Astrocyte (in vitro differentiated cells and primary cell): ENCODE data around the gene TMED5.
"Not testable (repeated sequence)": the region's sequence is repeated elsewhere in the genome, so short reads cannot be mapped to it uniquely, and the experiment has no call there.

Experiments used
- EZH2 ChIP-seq: IDR thresholded peaks from 2 replicates; pipeline ENCODE4 v1.6.1; 2012; ENCODE audit warnings: mild to moderate bottlenecking, low read length, inconsistent platforms; ENCODE audit not compliant: insufficient read depth
- TF ChIP-seq, protein P1 (sequence below): IDR thresholded peaks from 2 replicates; pipeline ENCODE4 v1.5.1; 2011; ENCODE audit warnings: low read depth, mild to moderate bottlenecking, inconsistent platforms, low read length, moderate library complexity; ENCODE audit not compliant: insufficient read depth

DNA sequence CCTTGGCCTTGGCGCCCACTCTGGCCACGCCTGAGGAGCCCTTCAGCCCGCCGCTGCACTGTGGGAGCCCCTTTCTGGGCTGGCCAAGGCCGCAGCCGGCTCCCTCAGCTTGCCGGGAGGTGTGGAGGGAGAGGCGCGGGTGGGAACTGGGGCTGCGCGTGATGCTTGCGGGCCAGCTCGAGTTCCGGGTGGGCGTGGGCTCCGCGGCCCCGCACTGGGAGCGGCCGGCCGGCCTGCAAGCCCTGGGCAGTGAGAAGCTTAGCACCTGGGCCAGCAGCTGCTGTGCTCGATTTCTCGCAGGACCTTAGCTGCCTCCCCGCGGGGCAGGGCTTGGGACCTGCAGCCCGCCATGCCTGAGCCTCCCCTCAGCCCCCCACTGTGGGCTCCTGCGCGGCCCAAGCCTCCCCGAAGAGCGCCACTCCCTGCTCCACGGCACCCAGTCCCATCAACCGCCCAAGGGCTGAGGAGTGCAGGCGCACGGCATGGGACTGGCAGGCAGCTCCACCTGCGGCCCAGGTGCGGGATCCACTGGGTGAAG lies 10.0 kb downstream of the TMED5 start:
- TF ChIP-seq, protein P1, sequence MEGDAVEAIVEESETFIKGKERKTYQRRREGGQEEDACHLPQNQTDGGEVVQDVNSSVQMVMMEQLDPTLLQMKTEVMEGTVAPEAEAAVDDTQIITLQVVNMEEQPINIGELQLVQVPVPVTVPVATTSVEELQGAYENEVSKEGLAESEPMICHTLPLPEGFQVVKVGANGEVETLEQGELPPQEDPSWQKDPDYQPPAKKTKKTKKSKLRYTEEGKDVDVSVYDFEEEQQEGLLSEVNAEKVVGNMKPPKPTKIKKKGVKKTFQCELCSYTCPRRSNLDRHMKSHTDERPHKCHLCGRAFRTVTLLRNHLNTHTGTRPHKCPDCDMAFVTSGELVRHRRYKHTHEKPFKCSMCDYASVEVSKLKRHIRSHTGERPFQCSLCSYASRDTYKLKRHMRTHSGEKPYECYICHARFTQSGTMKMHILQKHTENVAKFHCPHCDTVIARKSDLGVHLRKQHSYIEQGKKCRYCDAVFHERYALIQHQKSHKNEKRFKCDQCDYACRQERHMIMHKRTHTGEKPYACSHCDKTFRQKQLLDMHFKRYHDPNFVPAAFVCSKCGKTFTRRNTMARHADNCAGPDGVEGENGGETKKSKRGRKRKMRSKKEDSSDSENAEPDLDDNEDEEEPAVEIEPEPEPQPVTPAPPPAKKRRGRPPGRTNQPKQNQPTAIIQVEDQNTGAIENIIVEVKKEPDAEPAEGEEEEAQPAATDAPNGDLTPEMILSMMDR = not testable (repeated sequence)
- TF ChIP-seq EZH2 = not testable (repeated sequence)
